Measurements from ENCODE around the gene ANKS1A.
"Not testable (repeated sequence)": the region's sequence is repeated elsewhere in the genome, so short reads cannot be mapped to it uniquely, and the experiment has no call there.

ANKS1A gene

GRCh38 chr6:34961082-34961481, 72.0 kb downstream of the ANKS1A start:
- DNase-seq (ENCODE audit: low read depth), result no peak

DNA sequence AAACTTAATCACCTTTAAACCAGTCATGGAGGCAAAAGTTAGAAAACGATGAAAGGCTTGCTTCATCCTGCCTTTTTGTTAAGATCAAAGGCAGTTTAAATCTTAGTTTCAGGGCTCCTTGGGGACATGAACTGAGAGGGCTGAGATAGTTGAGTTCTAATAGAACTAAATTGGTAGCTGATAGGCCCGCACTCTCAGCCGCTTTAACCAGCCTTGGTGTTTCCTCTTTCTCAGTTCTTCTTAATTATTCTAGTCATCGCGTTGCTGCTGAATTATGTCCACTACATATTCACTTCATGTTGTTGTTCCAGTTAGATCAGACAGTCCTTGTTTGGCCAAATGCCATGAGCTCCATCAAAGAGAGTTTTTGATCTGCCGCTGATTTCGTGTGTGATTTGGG, 72.5 kb downstream of the ANKS1A start:
- no peak for DNase-seq (ENCODE audit: low read depth)

DNA sequence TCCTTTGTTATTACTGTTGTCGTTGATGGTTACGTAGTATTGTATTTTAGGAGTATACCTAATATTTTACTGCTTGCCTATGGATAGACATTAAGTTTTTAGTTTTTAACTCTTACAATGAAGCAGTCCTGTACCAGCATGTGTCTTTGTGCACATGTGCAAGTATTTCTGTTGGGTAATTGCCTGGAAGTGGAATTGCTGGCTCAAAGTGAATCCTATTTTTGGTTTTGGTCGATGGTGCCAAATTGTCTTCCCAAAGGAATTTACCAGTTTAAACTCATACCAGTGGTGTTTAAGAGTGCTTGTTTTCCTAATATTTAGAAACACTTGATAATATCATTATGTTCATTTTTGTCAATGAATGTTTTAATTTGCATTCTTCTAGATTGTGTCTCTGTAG, 75.5 kb downstream of the ANKS1A start:
- no peak for DNase-seq (ENCODE audit: low read depth)

GRCh38 chr6:34967461-34967860, 78.4 kb downstream of the ANKS1A start:
- DNase-seq (ENCODE audit: low read depth), result no peak

GRCh38 chr6:34969662-34970265, 80.7 kb downstream of the ANKS1A start:
- DNase-seq (ENCODE audit: low read depth), result no peak

DNA sequence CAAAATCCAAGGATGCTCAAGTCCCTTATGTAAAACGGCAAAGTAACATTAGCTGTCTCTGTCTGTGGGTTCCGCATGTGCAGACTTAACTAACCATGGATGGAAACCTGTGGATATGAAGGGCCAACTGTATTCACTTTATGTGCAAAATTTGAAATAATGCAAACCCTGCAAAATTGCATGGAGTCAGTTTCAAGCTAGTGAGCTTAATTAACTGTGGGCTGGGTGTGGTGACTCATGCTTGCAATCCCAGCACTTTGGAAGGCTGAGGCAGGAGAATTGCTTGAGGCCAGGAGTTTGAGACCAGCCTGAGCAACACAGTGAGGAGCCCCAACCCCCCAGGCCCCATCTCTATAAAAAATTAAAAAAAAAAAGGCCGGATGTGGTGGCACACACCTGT, 81.4 kb downstream of the ANKS1A start:
- no peak for DNase-seq (ENCODE audit: low read depth)

- DNase-seq (ENCODE audit: low read depth), result no peak
Observed at GRCh38 chr6:34970957-34971356, 81.9 kb downstream of the ANKS1A start.

DNA sequence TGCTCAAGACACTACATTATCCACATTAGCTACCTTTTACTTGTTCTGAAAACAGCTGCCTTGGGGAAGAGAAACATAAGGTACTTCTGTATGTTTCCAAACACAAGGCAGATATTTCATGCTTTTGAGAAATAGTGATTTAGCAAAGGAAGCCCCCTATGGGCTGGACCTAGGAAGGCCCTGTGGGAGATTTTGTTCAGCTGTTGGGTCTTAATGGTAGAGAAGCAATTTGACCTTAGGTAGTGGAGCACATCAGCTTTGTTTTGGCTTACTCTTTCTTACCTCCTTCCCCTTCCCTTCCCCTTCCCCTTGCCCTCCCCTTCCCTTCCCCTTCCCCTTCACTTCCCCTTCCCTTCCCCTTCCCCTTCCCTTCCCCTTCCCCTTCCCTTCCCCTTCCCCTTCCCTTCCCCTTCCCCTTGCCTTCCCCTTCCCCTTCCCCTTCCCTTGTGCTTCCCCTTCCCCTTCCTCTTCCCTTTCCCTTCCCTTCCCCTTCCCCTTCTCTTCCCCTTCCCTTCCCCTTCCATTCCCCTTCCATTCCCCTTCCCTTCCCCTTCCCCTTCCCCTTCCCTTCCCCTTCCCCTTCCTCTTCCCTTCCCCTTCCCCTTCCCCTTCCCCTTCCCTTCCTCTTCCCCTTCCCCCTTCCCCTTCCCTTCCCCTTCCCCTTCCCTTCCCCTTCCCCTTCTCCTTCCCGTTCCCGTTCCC, 84.6 kb downstream of the ANKS1A start:
- no peak for DNase-seq (ENCODE audit: low read depth)

GRCh38 chr6:34974249-34974642, 85.2 kb downstream of the ANKS1A start:
- no peak for DNase-seq (ENCODE audit: low read depth)

- DNase-seq (ENCODE audit: low read depth), result no peak
Observed at GRCh38 chr6:34976239-34976638, 87.2 kb downstream of the ANKS1A start.

DNA sequence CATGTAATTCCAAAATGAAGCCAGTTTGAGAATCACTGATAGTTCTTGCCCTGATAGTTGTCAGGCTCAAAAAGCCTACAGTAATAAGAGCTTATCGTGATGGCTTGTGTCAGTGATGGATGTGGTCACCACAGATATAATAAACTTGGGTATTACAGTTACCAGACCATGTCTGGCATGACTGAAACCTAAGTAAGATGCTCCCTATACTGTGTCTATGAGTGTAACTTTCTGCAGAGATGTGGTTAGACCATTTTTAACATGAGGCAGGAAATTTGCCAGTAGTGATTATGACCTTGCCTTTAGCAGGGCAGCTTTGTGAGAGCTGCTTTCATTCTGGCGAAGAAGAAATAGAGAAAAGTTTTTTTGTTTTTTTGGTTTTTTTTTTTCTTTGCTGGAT, 90.2 kb downstream of the ANKS1A start:
- no peak for DNase-seq (ENCODE audit: low read depth)

DNA sequence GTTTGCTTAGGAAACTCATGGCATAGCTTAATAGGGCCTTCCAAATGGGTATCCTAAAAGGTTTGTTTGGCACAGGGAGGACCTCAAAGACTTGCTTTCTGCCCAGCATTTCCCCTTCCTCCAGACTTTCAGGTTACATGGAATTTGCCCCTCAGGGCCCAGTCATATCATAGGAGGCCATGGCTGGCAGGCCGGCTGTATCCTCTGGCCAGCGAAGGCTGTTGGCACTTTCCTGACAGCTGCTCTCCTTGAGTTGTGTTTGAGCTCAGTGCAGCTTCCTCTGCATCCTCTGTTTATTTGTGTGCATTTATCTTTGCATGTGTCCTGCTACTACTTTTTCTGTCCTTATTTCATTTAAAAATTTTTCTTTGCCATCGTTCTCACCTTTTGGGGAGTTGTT, 90.9 kb downstream of the ANKS1A start:
- DNase-seq (ENCODE audit: low read depth), result no peak

DNA sequence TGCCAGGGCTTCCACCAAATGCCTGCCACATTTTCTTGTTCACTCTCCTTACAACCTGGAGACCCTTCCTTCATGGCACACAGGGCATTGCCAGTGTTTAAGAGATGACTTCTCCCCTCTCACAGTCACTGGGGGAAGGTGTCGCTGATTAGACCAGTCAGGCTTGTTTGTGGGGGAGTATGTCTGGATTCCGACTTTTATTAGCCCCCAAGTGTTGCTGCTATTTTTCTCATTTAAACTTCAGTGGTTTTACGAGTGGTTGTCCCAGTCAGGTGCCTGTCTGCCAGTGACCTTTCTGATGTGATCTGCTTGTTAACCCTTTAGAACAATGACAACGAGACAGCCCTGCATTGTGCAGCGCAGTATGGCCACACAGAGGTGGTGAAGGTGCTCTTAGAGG, 92.3 kb downstream of the ANKS1A start:
- no peak for DNase-seq (ENCODE audit: low read depth)

GRCh38 chr6:34981951-34982350, 92.9 kb downstream of the ANKS1A start:
- DNase-seq (ENCODE audit: low read depth), result no peak

DNA sequence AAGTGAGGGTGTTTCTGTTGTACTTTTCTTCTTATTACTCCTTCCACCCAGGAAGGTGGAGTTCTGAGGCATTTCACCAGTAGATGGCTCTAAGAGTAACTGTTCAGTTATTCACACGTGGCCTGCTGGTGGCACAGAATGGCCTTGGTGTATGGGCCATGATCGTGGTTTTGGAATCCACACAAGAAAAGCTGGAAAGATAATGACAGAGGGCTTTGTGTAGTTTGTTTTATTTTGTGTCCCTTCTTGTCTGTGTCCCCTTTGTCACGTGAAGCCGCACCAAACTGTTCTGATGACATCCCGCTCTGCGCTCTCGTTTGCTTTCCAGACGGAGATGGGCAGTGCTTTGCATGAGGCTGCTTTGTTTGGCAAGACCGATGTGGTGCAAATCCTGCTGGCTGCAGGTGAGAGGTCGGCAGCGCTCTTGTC, 93.4 kb downstream of the ANKS1A start:
- no peak for DNase-seq (ENCODE audit: low read depth)

DNA sequence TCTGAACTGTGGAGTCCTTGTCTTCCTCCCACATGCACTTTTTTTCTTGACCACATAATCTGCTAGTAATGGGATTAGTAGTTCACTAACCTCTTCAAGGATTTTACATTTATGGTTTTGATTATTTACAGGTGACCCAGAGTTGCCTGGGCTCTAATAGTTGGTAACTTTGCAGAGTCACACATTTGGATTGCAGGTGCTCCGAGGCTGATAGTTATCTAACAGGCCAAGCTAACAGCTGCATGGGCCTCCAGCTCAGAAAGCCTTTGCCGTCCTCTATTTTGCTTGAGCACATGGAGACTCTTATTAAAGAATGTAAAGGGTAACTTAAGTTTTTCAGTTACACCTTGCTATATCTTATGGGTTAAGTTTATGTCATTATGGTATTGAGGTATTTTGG, 95.4 kb downstream of the ANKS1A start:
- no peak for DNase-seq (ENCODE audit: low read depth)

- DNase-seq (ENCODE audit: low read depth), result no peak
Observed at GRCh38 chr6:34985236-34985635, 96.2 kb downstream of the ANKS1A start.

DNA sequence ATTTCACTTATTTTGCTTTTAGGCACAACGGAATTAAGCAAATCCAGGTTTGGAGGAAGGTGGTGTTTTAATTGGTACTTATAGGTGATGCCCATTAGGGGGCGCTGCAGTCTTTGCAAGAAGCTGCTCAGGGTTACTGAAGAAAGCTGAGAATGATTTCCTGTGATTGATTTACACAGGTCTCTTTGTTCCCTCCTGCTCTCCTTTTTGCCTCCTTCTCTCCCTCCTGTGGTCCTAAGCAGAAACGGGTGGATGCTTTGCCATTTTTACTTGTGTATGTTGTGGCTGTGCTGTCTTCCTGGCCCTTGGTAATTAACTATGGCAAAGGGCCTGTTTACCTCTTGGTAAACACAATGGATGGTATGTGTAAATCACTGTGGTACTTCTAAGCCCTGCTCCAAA, 97.8 kb downstream of the ANKS1A start:
- peak; percentile 17 for DNase-seq (ENCODE audit: low read depth)

DNA sequence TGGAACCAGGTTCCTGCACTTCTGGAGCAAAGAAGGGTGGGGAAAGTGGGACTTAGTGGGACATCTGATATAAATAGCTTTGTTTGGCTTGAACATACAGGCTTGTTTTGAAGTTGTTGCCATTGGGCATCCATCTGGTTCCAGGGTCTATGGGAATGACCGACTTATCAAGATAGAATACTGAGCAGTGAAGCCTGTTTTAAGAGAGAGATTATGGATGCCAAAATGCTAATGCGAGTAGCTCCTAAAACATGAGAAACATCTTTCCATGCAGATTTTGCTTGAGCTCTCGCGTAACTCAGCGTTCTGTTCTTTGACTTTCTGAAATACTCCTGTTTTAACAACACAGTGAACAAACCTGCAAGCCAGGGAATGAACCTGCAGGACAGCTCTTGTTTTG, 98.5 kb downstream of the ANKS1A start:
- no peak for DNase-seq (ENCODE audit: low read depth)

DNA sequence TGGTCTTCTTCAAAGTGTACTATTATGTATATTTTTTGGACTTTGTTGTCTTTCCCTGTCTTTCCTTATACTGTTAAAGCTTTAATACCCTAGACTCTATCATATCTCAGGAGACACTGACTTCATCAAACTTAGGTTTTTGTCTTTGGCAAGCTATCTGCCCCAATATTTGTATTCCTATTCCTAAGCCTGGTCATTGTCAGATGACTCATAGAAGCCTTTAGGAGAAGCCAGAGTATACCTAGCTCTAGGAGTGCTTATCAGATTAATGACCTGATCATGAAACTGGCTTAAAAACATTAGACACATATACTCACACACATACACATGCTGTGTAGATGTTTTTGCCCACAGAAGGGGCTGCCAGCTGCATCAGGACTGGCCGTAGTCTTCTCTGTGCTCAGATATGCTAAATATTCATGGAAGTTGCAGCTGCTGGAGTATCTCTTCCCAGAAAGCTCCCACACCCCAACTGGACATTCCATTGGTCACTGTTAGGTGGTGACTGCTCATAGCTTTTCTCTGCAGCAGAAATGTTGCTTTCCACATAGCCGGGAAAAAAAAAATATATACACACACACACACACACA, 102.0 kb downstream of the ANKS1A start:
- no peak for DNase-seq (ENCODE audit: low read depth)

- DNase-seq (ENCODE audit: low read depth), result no peak
Observed at GRCh38 chr6:34992376-34992775, 103.3 kb downstream of the ANKS1A start.

- DNase-seq (ENCODE audit: low read depth), result no peak
Observed at GRCh38 chr6:34993213-34993612, 104.2 kb downstream of the ANKS1A start.

- no peak for DNase-seq (ENCODE audit: low read depth)
Observed at GRCh38 chr6:34994693-34995092, 105.6 kb downstream of the ANKS1A start.

DNA sequence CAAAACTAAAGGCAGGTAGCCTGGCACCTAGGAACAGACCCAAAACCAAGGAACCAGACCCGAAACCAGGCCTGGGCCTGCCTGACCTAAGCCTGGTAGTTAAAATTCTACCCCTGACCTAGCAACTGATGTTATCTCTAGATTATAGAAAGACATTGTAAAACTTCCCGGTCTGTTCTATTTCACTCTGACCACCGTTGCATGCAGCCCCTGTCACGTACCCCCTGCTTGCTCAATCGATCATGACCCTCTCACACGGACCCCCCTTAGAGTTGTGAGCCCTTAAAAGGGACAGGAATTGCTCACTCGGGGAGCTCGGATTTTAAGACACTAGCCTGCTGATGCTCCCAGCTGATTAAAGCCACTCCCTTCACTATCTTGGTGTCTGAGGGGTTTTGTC, 109.4 kb downstream of the ANKS1A start:
- not testable (repeated sequence) for DNase-seq (ENCODE audit: low read depth)
